Mesothelial cell of epicardium (in vitro differentiated cells): ENCODE measurements around the gene DYRK1A. TPM values are rescaled to one million over a fixed set of nuclear protein-coding genes. Genes with fewer than 3 reads are reported as not detected.
A peak's percentile ranks its signal among the peaks of the same experiment; 100 is the strongest.
"Not testable (repeated sequence)": the region's sequence is repeated elsewhere in the genome, so short reads cannot be mapped to it uniquely, and the experiment has no call there.

ENCODE experiments used
- DNase-seq, 2 experiments: peaks; one replicate each; pipeline ENCODE4 v3.0.0; 2021; ENCODE audit warnings: low spot score in 2 of 2; ENCODE audit not compliant: unreplicated experiment in 2 of 2
- H3K27ac Mint-ChIP-seq: 2 replicates; pipeline ENCODE4 v1.8.0; 2021; ENCODE audit warnings: mixed read lengths
- H3K27me3 Mint-ChIP-seq: 2 replicates; pipeline ENCODE4 v1.8.0; 2021; ENCODE audit warnings: low read depth, mixed read lengths
- H3K36me3 Mint-ChIP-seq: 2 replicates; pipeline ENCODE4 v1.8.0; 2021; ENCODE audit warnings: mixed read lengths
- H3K4me1 Mint-ChIP-seq: 2 replicates; pipeline ENCODE4 v1.8.0; 2021; ENCODE audit warnings: mixed read lengths
- H3K4me3 Mint-ChIP-seq: 2 replicates; pipeline ENCODE4 v1.8.0; 2021; ENCODE audit warnings: mild to moderate bottlenecking, moderate library complexity, mixed read lengths
- H3K9me3 Mint-ChIP-seq: 2 replicates; pipeline ENCODE4 v1.8.0; 2021; ENCODE audit warnings: mixed read lengths
- CTCF ChIP-seq: fragments of 200-600 bp; sonication (generic); IDR thresholded peaks from one replicate; pipeline ENCODE4 v1.5.0; 2021; ENCODE audit warnings: antibody characterized with exemption; ENCODE audit not compliant: unreplicated experiment
- total RNA-seq: library from RNA; stranded (reverse); gene quantifications from 3 replicates; pipeline ENCODE4 v1.2.1, GENCODE V29; 2021

The DYRK1A gene
- total RNA-seq, 1 donor from 2014 or later, result 79.7 TPM

DNA sequence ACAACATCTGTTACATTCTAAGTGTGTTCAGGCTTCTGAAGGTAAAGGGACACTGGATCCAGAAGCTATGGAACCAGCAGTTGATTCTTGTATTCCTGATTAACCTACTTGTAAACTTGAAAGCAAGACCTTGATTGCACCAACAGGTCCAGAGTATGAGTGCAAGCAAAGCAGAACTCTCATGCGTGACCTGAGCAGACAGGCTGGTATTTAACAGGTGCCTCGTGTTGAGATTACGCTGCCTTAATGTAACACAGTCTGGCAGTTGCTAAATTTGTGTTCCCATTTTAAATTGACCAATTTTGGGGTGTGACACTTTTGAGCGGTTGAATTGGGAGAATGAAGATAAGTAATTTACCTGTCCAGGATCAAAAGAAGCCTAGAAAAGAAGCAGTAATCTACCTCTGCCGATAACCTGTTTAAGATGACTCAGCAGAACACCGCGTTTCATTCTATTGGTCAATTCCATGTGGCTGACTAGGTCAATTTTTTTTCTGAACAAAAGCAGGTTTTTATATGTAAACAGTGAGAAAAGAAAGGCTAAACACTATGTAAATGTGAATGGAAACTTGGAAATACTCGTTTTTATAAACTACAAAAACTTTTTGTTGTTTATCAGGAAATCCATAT, 147.6 kb downstream of the DYRK1A start:
- Mint-ChIP-seq H3K27me3 (no peaks in the 10 kb centered on the region), H3K36me3 (peaks cover 61% of the 10 kb centered on the region), H3K27ac (peak overlapping the region; percentile 56), H3K4me3 (no peak overlapping the region), H3K4me1 (peaks cover 5% of the 10 kb centered on the region), H3K9me3 (no peaks in the 10 kb centered on the region)
- no peak for TF ChIP-seq CTCF
- no peak for DNase-seq

DNA sequence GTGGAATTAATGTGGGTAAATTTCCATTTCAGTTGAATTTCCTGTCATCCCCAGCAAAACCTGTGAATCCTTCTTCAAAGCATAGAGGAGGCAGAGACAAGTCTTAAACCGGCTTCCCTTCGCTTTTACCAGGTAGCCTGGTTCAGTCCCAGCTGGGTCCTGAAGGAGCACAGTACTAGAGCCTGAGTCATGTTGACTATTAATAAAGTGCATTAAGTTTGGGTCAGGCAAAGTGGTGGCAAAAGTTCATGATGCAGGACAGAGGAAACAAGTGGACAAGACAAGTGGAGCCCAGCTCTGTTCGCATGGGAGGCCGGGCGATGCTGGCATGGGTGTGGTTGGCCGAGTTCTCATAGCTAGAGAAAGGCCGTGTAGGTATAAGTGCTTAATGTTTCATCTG, 150.4 kb downstream of the DYRK1A start:
- Mint-ChIP-seq H3K9me3 (no peaks in the 10 kb centered on the region), H3K27ac (no peak overlapping the region), H3K4me3 (no peak overlapping the region), H3K4me1 (peaks cover 5% of the 10 kb centered on the region), H3K36me3 (peaks cover 38% of the 10 kb centered on the region), H3K27me3 (no peaks in the 10 kb centered on the region)
- no peak for TF ChIP-seq CTCF
- no peak for DNase-seq

DNA sequence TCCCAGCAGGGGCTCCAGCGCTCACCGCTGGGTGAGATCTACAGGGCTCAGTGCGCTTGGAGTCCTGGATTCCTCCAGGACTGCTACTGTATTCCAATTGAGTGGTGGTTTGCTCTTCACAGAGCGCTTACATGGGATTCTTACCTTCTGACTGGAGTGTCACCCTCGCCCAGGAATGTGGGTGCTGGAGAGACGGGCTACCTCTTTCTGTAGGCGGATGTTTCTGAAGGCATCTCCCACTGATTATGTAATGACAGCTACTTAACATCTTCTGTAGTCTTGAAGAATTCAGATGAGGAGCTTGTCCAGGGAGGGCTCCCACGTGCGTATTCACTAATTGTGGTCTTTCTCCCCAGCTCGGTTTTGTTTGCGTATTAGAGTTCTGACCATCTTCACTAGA, 154.2 kb downstream of the DYRK1A start:
- DNase-seq, result no peak
- Mint-ChIP-seq H3K4me3 (no peak overlapping the region), H3K27ac (no peak overlapping the region), H3K9me3 (peaks cover 5% of the 10 kb centered on the region), H3K27me3 (no peaks in the 10 kb centered on the region), H3K36me3 (peaks cover 24% of the 10 kb centered on the region), H3K4me1 (no peaks in the 10 kb centered on the region)
- TF ChIP-seq CTCF, result no peak

DNA sequence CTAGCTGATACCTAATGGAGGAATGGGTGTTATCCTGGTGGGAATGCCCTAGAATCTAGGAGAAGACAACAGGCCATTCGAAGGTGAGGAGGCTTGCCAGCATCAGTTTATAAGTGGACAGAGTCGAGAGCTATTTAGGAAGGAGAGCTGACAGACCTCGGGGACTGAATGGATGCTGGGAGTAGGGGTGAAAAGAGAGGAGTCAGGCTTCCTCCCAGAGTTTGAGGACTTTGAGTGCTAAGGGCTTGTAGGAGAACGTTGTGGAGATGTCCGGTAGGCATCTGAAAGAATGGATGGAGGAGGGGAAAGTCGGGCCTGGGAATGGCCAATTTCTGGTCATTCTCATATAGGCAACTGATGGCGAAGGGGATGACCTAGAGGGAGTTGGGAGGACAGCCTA, 155.1 kb downstream of the DYRK1A start:
- H3K27me3 Mint-ChIP-seq, result no peaks in the 10 kb centered on the region
- no peak overlapping the region for H3K4me3 Mint-ChIP-seq
- H3K36me3 Mint-ChIP-seq, result peaks cover 16% of the 10 kb centered on the region
- H3K9me3 Mint-ChIP-seq, result peaks cover 5% of the 10 kb centered on the region
- no peak overlapping the region for H3K27ac Mint-ChIP-seq
- no peak for TF ChIP-seq CTCF
- no peaks in the 10 kb centered on the region for H3K4me1 Mint-ChIP-seq
- DNase-seq, result no peak

DNA sequence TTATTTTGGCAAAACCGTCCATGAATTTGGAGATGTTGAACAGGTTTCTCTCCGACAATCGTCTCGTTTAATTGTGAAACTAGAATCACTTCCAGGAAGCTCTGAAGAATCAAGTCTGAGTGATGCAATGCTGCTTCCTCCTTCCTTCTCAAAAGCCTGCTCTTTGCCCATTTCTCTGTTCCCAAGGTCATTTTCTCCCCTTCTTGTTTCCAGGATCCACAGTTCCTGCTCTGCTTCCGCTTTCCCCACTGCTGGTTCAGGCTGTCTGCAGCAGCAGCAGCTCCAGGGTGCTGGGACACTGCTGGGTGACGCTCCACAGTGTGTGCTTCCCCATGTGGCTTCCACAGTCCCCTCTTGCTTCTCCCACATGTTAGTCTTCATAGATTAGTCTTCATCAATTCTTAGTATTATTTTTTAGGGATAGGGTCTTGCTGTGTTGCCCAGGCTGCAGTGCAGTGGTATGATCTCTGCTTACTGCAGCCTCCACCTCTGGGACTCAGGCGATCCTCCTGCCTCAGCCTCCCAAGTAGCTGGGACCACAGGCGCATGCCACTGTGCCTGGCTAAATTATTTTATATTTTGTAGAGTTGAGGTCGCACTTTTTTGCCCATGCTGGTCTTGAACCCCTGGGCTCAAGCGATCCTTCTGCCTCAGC, 156.2 kb downstream of the DYRK1A start:
- Mint-ChIP-seq H3K4me3 (no peak overlapping the region), H3K36me3 (peaks cover 6% of the 10 kb centered on the region), H3K9me3 (peaks cover 5% of the 10 kb centered on the region), H3K4me1 (no peaks in the 10 kb centered on the region), H3K27ac (no peak overlapping the region), H3K27me3 (no peaks in the 10 kb centered on the region)
- TF ChIP-seq CTCF, result no peak
- DNase-seq, result no peak

DNA sequence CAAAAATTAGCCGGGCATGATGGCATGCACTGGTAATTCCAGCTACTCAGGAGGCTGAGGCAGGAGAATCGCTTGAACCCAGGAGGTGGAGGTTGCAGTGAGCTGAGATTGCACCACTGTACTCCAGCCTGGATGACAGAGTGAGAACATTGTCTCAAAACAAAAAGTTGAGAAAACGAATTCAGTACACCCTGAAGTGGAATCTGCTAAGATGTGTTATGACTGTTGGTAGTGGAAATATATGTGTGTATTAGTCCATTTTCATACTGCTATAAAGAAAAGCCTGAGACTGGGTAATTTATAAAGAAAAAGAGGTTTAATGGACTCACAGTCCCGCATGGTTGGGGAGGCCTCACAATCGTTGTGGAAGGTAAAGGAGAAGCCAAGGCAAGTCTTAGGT, 158.4 kb downstream of the DYRK1A start:
- not testable (repeated sequence) for H3K27ac Mint-ChIP-seq, H3K27me3 Mint-ChIP-seq, H3K9me3 Mint-ChIP-seq, H3K36me3 Mint-ChIP-seq, H3K4me1 Mint-ChIP-seq, DNase-seq, H3K4me3 Mint-ChIP-seq
